CD14-positive monocyte (primary cell): ENCODE measurements around the gene ZNF407. TPM values are rescaled to one million over a fixed set of nuclear protein-coding genes. Genes with fewer than 3 reads are reported as not detected.
A peak's percentile ranks its signal among the peaks of the same experiment; 100 is the strongest.

Experiments used
- DNase-seq, 3 donors: peaks; one replicate each; pipeline ENCODE4 v3.0.0-alpha.2; 2011 to 2022
- H2AFZ ChIP-seq: 2 replicates; pipeline ENCODE4 v1.6.0; 2012; ENCODE audit warnings: mild to moderate bottlenecking, low read depth, low read length, inconsistent platforms; ENCODE audit not compliant: insufficient read depth, poor library complexity, severe bottlenecking
- H3K27ac ChIP-seq, 2 donors: 1 replicate in 1 of 2; 2 replicates in 1 of 2; pipeline ENCODE4 v1.5.1; 2012 to 2013; ENCODE audit warnings: low read length in 2 of 2, control low read depth in 1 of 2, inconsistent platforms in 1 of 2, low read depth in 1 of 2, mild to moderate bottlenecking in 1 of 2
- H3K27me3 ChIP-seq, 2 donors: one replicate each; pipeline versions ENCODE4 v1.6.0 to v1.6.1; 2011 to 2013; ENCODE audit warnings: low read length in 2 of 2; ENCODE audit not compliant: control insufficient read depth in 2 of 2, insufficient read depth in 2 of 2
- H3K36me3 ChIP-seq, 2 donors: replicated peaks in 1 of 2; 1 replicate in 1 of 2; 2 replicates in 1 of 2; pipeline versions ENCODE4 v1.5.1 to v1.6.1; 2012 to 2013; ENCODE audit warnings: low read length in 2 of 2, control low read depth in 1 of 2, inconsistent platforms in 1 of 2, mild to moderate bottlenecking in 1 of 2; ENCODE audit not compliant: insufficient read depth in 2 of 2, control insufficient read depth in 1 of 2
- H3K4me1 ChIP-seq, 2 donors: 1 replicate in 1 of 2; 2 replicates in 1 of 2; pipeline versions ENCODE4 v1.5.1 to v1.6.1; 2012 to 2013; ENCODE audit warnings: low read length in 2 of 2, control low read depth in 1 of 2, inconsistent platforms in 1 of 2, mild to moderate bottlenecking in 1 of 2, moderate library complexity in 1 of 2; ENCODE audit not compliant: insufficient read depth in 2 of 2, control insufficient read depth in 1 of 2
- H3K4me2 ChIP-seq: replicated peaks from 2 replicates; pipeline ENCODE3; 2012; ENCODE audit warnings: low read length, moderate library complexity, mild to moderate bottlenecking; ENCODE audit not compliant: poor library complexity, severe bottlenecking; ENCODE audit errors: extremely low read depth
- H3K4me3 ChIP-seq, 3 experiments: fragments of 200-600 bp in 1 of 3; sonication (generic) in 1 of 3; replicated peaks in 1 of 3; 1 replicate in 2 of 3; 2 replicates in 1 of 3; pipeline ENCODE4 v1.5.1; 2011 to 2013; ENCODE audit warnings: low read length in 3 of 3, mild to moderate bottlenecking in 3 of 3, control low read depth in 2 of 3, low read depth in 2 of 3, inconsistent platforms in 1 of 3, moderate library complexity in 1 of 3
- H3K79me2 ChIP-seq: 2 replicates; pipeline ENCODE4 v1.6.0; 2012; ENCODE audit warnings: mild to moderate bottlenecking, control low read depth, inconsistent platforms, low read length, moderate library complexity; ENCODE audit not compliant: insufficient read depth
- H3K9ac ChIP-seq: 2 replicates; pipeline ENCODE4 v1.6.0; 2017; ENCODE audit warnings: low read length, mild to moderate bottlenecking; ENCODE audit not compliant: insufficient read depth, poor library complexity, severe bottlenecking
- H3K9me3 ChIP-seq, 2 donors: replicated peaks in 1 of 2; 1 replicate in 1 of 2; 2 replicates in 1 of 2; pipeline versions ENCODE4 v1.5.1 to v1.6.1; 2012 to 2013; ENCODE audit warnings: low read length in 2 of 2, control low read depth in 1 of 2; ENCODE audit not compliant: control insufficient read depth in 1 of 2, insufficient read depth in 1 of 2
- H4K20me1 ChIP-seq: 2 replicates; pipeline ENCODE4 v1.6.0; 2012; ENCODE audit warnings: mild to moderate bottlenecking, low read length, control low read depth, moderate library complexity; ENCODE audit not compliant: insufficient read depth
- H3K27ac Mint-ChIP-seq, 7 donors: one replicate each; pipeline ENCODE4 v1.8.0; 2020; ENCODE audit warnings: mild to moderate bottlenecking in 7 of 7, mixed read lengths in 7 of 7, moderate library complexity in 6 of 7, inconsistent platforms in 2 of 7
- H3K27me3 Mint-ChIP-seq, 3 donors: one replicate each; pipeline ENCODE4 v1.8.0; 2021 to 2022; ENCODE audit warnings: low read depth in 3 of 3, mild to moderate bottlenecking in 3 of 3, mixed read lengths in 3 of 3, moderate library complexity in 3 of 3, inconsistent platforms in 1 of 3
- H3K36me3 Mint-ChIP-seq, 2 donors: one replicate each; pipeline ENCODE4 v1.8.0; 2020; ENCODE audit warnings: mixed read lengths in 2 of 2, inconsistent platforms in 1 of 2, mild to moderate bottlenecking in 1 of 2
- H3K4me1 Mint-ChIP-seq: one replicate; pipeline ENCODE4 v1.8.0; 2020; ENCODE audit warnings: mild to moderate bottlenecking, mixed read lengths
- H3K4me3 Mint-ChIP-seq, 2 donors: one replicate each; pipeline ENCODE4 v1.8.0; 2020; ENCODE audit warnings: mild to moderate bottlenecking in 2 of 2, mixed read lengths in 2 of 2, moderate library complexity in 1 of 2
- H3K9me3 Mint-ChIP-seq, 7 donors: one replicate each; pipeline ENCODE4 v1.8.0; 2020 to 2022; ENCODE audit warnings: mixed read lengths in 7 of 7, mild to moderate bottlenecking in 6 of 7, moderate library complexity in 6 of 7, inconsistent platforms in 2 of 7
- CTCF ChIP-seq: fragments of 200-600 bp; IDR thresholded peaks from one replicate; pipeline ENCODE4 v1.8.0; 2022; ENCODE audit warnings: antibody characterized with exemption, mild to moderate bottlenecking
- WGBS: methylation state at CpG from one replicate; pipeline ENCODE4 v1.1.5; 2013; ENCODE audit warnings: missing lambda C conversion rate; ENCODE audit not compliant: insufficient coverage; 5-methylcytosine and 5-hydroxymethylcytosine counted together
- intact Hi-C, 2 donors: fragments of 100-400 bp; cut with micrococcal nuclease; formaldehyde crosslinking; loops; one replicate each; pipeline versions ENCODE4 v1.15.0 to v1.15.1; 2023
- polyA plus RNA-seq, 3 donors: library from polyadenylated mRNA; depleted of rRNA in 1 of 3; unstranded in 2 of 3; stranded (reverse) in 1 of 3; fragments of 300-500 nt in 2 of 3; fragments of >200 nt in 1 of 3; fragmentation: Illumina TruSeq in 2 of 3; gene quantifications; 1 replicate in 2 of 3; 2 replicates in 1 of 3; pipeline ENCODE4 v1.2.3, GENCODE V29; 2012 to 2021

The ZNF407 gene
- polyA plus RNA-seq, 3 donors: 1.3 to 3.6 (median 1.6) TPM

GRCh38 chr18:75062297-75062886, 464.7 kb downstream of the ZNF407 start:
- intact Hi-C loops: loop anchor here in 1 of 2 donors (10.0 kb wide), 1 partner anchor 142 kb away; the partner anchor contains the start of gene PTGR3
- peaks cover 0 to 2% (median 1%) of the 10 kb centered on the region in 3 donors for H3K27me3 Mint-ChIP-seq
- no peak overlapping the region for H3K27ac ChIP-seq
- no peak for TF ChIP-seq CTCF
- H3K27me3 ChIP-seq: no peaks in the 10 kb centered on the region
- peaks cover 11 to 19% of the 10 kb centered on the region in 2 donors for H3K36me3 ChIP-seq
- H3K9me3 Mint-ChIP-seq: peaks cover 2 to 12% (median 7%) of the 10 kb centered on the region in 7 donors
- H3K36me3 Mint-ChIP-seq: peaks cover 26 to 34% of the 10 kb centered on the region in 2 donors
- no peak overlapping the region for H3K4me3 Mint-ChIP-seq
- H3K4me1 ChIP-seq: peaks cover 10 to 12% of the 10 kb centered on the region in 2 donors
- no peak overlapping the region for H2AFZ ChIP-seq
- H3K4me3 ChIP-seq: no peak overlapping the region
- H3K4me2 ChIP-seq: no peak overlapping the region
- H3K9ac ChIP-seq: no peak overlapping the region
- peaks cover 5 to 10% of the 10 kb centered on the region in 2 donors for H3K9me3 ChIP-seq
- H3K4me1 Mint-ChIP-seq: peaks cover 10% of the 10 kb centered on the region
- H4K20me1 ChIP-seq: no peaks in the 10 kb centered on the region
- 100% methylated on average over 6 of the region's 16 CpGs for WGBS
- DNase-seq: no peak
- H3K27ac Mint-ChIP-seq: no peak overlapping the region
- no peaks in the 10 kb centered on the region for H3K79me2 ChIP-seq

GRCh38 chr18:75063196-75063595, 465.5 kb downstream of the ZNF407 start:
- H3K36me3 Mint-ChIP-seq: peaks cover 26 to 34% of the 10 kb centered on the region in 2 donors
- peak overlapping the region in 1 of 7 donors; percentile 46 for H3K27ac Mint-ChIP-seq
- H3K4me3 Mint-ChIP-seq: no peak overlapping the region
- TF ChIP-seq CTCF: no peak
- H3K27me3 Mint-ChIP-seq: peaks cover 0 to 2% (median 1%) of the 10 kb centered on the region in 3 donors
- Histone ChIP-seq H3K4me3 (no peak overlapping the region), H4K20me1 (no peaks in the 10 kb centered on the region), H3K4me2 (no peak overlapping the region), H3K36me3 (peaks cover 11 to 19% of the 10 kb centered on the region in 2 donors), H3K9me3 (peaks cover 5 to 10% of the 10 kb centered on the region in 2 donors), H3K4me1 (peaks cover 15 to 19% of the 10 kb centered on the region in 2 donors), H2AFZ (no peak overlapping the region), H3K79me2 (no peaks in the 10 kb centered on the region), H3K9ac (no peak overlapping the region), H3K27me3 (no peaks in the 10 kb centered on the region), H3K27ac (no peak overlapping the region)
- no peak for DNase-seq
- peaks cover 2 to 14% (median 7%) of the 10 kb centered on the region in 7 donors for H3K9me3 Mint-ChIP-seq
- intact Hi-C loops: loop anchor here in 1 of 2 donors (10.0 kb wide), 1 partner anchor 142 kb away; the partner anchor contains the start of gene PTGR3
- peaks cover 18% of the 10 kb centered on the region for H3K4me1 Mint-ChIP-seq
- WGBS: 98% methylated on average over 27 of the region's 27 CpGs
